ENCODE measurements around the gene ITIH5.
"Not testable (repeated sequence)": the region's sequence is repeated elsewhere in the genome, so short reads cannot be mapped to it uniquely, and the experiment has no call there.

Gene ITIH5

GRCh38 chr10:7666253-7667023 is at the start of gene ITIH5:
Gene ITIH5, minus strand, starts transcription at chr10:7666966. Its CDS starts 74 bp downstream, at chr10:7666892.
- no peak for DNase-seq (ENCODE audit: low read depth in 2 of 2)

- DNase-seq (ENCODE audit: low read depth in 2 of 2), result no peak
Observed at GRCh38 chr10:7715515-7715914, 48.7 kb upstream of the ITIH5 start.

- not testable (repeated sequence) for DNase-seq (ENCODE audit: low read depth in 2 of 2)
Observed at GRCh38 chr10:7711075-7711474, 44.3 kb upstream of the ITIH5 start.

- no peak for DNase-seq (ENCODE audit: low read depth in 2 of 2)
Observed at GRCh38 chr10:7710446-7710845, 43.7 kb upstream of the ITIH5 start.

- DNase-seq (ENCODE audit: low read depth in 2 of 2), result no peak
Observed at GRCh38 chr10:7708832-7709231, 42.1 kb upstream of the ITIH5 start.

GRCh38 chr10:7707858-7708622 is 41.3 kb upstream of the ITIH5 start:
- DNase-seq (ENCODE audit: low read depth in 2 of 2), result no peak

GRCh38 chr10:7707102-7707501 is 40.3 kb upstream of the ITIH5 start:
- no peak for DNase-seq (ENCODE audit: low read depth in 2 of 2)

GRCh38 chr10:7706534-7707073 is 39.8 kb upstream of the ITIH5 start:
- DNase-seq (ENCODE audit: low read depth in 2 of 2), result no peak

GRCh38 chr10:7705341-7705740 is 38.6 kb upstream of the ITIH5 start:
- no peak for DNase-seq (ENCODE audit: low read depth in 2 of 2)

- DNase-seq (ENCODE audit: low read depth in 2 of 2), result no peak
Observed at GRCh38 chr10:7704071-7705016, 37.6 kb upstream of the ITIH5 start.

- DNase-seq (ENCODE audit: low read depth in 2 of 2), result no peak
Observed at GRCh38 chr10:7703140-7703539, 36.4 kb upstream of the ITIH5 start, which contains the start of gene ITIH2. Gene ITIH2, plus strand, starts transcription at chr10:7703316. Its CDS starts 119 bp downstream, at chr10:7703435.

- DNase-seq (ENCODE audit: low read depth in 2 of 2), result no peak
Observed at GRCh38 chr10:7702288-7702812, 35.6 kb upstream of the ITIH5 start.

- no peak for DNase-seq (ENCODE audit: low read depth in 2 of 2)
Observed at GRCh38 chr10:7701158-7701742, 34.5 kb upstream of the ITIH5 start.

- DNase-seq (ENCODE audit: low read depth in 2 of 2), result no peak
Observed at GRCh38 chr10:7700577-7701125, 33.9 kb upstream of the ITIH5 start.

GRCh38 chr10:7697426-7697825 is 30.7 kb upstream of the ITIH5 start:
- no peak for DNase-seq (ENCODE audit: low read depth in 2 of 2)

- DNase-seq (ENCODE audit: low read depth in 2 of 2), result no peak
Observed at GRCh38 chr10:7696545-7696944, 29.8 kb upstream of the ITIH5 start.

- not testable (repeated sequence) for DNase-seq (ENCODE audit: low read depth in 2 of 2)
Observed at GRCh38 chr10:7693194-7693593, 26.4 kb upstream of the ITIH5 start.

GRCh38 chr10:7692368-7692767 is 25.6 kb upstream of the ITIH5 start:
- DNase-seq (ENCODE audit: low read depth in 2 of 2), result not testable (repeated sequence)

- DNase-seq (ENCODE audit: low read depth in 2 of 2), result not testable (repeated sequence)
Observed at GRCh38 chr10:7690885-7691597, 24.3 kb upstream of the ITIH5 start.

GRCh38 chr10:7689591-7689990 is 22.8 kb upstream of the ITIH5 start:
- DNase-seq (ENCODE audit: low read depth in 2 of 2), result no peak

Data from stimulated activated CD4-positive, alpha-beta T cell treated with anti-CD3 and anti-CD28 coated beads, Interleukin-4, amount 100 ng/mL, for 48 hours (primary cell).